Effector memory CD4-positive, alpha-beta T cell (primary cell): Measurements from ENCODE around the gene MLLT6.

Experiments
- DNase-seq, 3 donors: peaks; one replicate each; pipeline ENCODE4 v3.0.0-alpha.2; 2020
- H3K27ac ChIP-seq: 2 replicates; pipeline ENCODE4 v1.7.0; 2013; ENCODE audit warnings: mild to moderate bottlenecking, low read length, moderate library complexity; ENCODE audit not compliant: insufficient read depth, poor library complexity, severe bottlenecking
- H3K27me3 ChIP-seq: replicated peaks from 2 replicates; pipeline ENCODE4 v1.7.0; 2013; ENCODE audit warnings: mild to moderate bottlenecking, low read length; ENCODE audit not compliant: insufficient read depth, control insufficient read depth, poor library complexity, severe bottlenecking
- H3K36me3 ChIP-seq: 2 replicates; pipeline ENCODE4 v1.7.0; 2013; ENCODE audit warnings: mild to moderate bottlenecking, low read length, moderate library complexity; ENCODE audit not compliant: control insufficient read depth, insufficient read depth
- H3K4me1 ChIP-seq: 2 replicates; pipeline ENCODE4 v1.7.0; 2013; ENCODE audit warnings: low read length, mild to moderate bottlenecking; ENCODE audit not compliant: control insufficient read depth, insufficient read depth, poor library complexity, severe bottlenecking
- H3K4me3 ChIP-seq: 2 replicates; pipeline ENCODE4 v1.7.0; 2013; ENCODE audit warnings: low read length, low read depth, mild to moderate bottlenecking; ENCODE audit not compliant: insufficient read depth, poor library complexity, severe bottlenecking
- H3K9me3 ChIP-seq: 2 replicates; pipeline ENCODE4 v1.7.0; 2013; ENCODE audit warnings: mild to moderate bottlenecking, low read length, moderate library complexity; ENCODE audit not compliant: control insufficient read depth

MLLT6 gene

DNA sequence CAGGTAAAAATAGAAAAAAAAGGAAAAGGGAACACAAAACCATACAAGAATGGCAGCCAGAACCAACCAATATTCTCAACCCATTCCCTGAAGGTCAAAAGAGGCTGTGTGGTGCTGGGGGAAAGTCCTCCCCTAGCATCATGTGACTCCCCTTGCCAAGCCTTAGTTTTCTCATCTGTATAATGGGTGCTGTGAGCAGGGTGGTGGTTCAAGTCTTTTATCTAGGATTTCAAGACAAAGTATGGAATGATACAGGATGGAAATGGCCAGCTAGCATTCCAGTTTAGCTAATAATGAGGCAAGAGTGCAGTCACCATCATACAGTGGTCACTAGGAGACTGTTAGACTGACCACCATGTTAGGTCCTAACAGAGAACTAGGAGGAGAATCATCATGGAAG, 68.2 kb downstream of the MLLT6 start:
- no peaks in the 10 kb centered on the region for H3K4me1 ChIP-seq
- DNase-seq = no peak
- H3K9me3 ChIP-seq = no peaks in the 10 kb centered on the region
- H3K4me3 ChIP-seq = no peak overlapping the region
- H3K27me3 ChIP-seq = no peaks in the 10 kb centered on the region
- H3K27ac ChIP-seq = no peak overlapping the region
- peaks cover 83% of the 10 kb centered on the region for H3K36me3 ChIP-seq

DNA sequence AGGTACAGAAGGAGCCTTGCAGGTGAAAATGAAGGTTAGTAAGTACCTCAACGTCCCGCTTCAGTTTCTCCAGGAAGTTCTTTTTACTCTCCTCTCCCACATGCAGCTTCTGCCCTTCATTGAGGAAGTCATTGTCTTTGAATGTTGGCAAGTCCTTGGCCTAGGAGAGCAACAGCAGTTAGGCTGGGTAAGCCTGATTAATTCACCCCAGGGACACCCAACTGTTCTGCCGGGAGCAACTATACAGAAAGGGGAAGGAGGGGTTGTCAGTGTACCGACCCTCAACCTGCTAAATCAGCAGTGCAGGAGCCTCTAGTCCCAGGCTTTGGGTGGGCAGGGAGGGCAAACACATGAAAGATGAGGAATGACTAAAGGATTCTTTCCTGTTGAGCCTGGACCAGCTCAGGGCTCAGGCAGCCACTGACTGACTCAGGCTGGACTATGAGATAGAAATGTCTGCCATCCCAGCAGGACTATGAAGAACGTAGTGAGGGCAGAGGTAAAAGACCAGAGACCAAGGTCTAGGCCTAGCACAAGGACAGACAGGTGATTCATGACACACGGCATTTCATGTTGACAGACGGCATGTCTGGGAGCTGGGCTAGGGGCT, 72.7 kb downstream of the MLLT6 start:
- Histone ChIP-seq H3K27ac (no peak overlapping the region), H3K9me3 (no peaks in the 10 kb centered on the region), H3K4me3 (no peak overlapping the region), H3K27me3 (no peaks in the 10 kb centered on the region), H3K4me1 (no peaks in the 10 kb centered on the region), H3K36me3 (peaks cover 83% of the 10 kb centered on the region)
- DNase-seq = no peak
